GM18873 (cell line): ENCODE measurements around the gene DOP1A.

Experiments used
- ATAC-seq: cut with Tn5 transposase; IDR thresholded peaks from one replicate; pipeline ENCODE4 v1.9.1; 2021; ENCODE audit warnings: mild to moderate bottlenecking, moderate library complexity, moderate number of reproducible peaks; ENCODE audit not compliant: unreplicated experiment, low FRiP score

DOP1A gene

DNA sequence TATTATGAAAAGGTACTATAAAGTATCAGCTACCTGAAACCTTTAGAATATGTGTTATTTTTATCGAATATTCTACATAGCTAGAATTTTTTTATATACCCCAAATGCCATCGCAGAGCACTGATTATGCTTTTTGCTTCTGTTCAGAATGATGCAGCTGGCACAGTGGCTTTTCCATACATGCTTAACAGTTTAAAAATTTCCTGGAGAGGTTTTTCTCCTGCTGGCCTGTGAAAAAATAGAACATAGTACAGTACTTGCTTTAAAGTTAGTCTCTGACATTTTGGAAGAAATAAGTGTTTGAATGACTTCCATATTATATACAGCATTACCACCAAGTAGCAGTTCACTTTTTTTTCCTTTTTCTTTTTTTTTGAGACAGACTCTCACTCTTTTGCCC is 5.3 kb downstream of the DOP1A start:
- ATAC-seq, result no peak

DNA sequence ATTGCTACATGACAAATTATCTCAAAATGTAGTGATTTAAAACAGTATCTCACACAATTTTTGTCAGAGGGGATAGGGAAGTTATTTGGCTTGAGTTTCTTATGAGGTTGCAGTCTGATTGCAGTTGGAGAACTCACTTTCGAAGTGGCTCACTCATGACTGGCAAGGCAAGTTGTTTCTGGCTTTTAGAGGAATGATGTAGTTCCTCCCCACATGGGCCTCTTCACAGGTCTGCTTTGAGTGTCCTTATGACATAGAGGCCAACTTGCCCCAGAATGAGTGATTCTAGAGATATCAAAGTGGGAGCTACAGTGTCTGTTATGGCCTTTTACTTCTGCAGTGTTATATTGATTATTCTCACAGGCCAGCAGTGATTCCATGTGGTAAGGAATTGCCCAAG is 6.1 kb downstream of the DOP1A start:
- no peak for ATAC-seq

DNA sequence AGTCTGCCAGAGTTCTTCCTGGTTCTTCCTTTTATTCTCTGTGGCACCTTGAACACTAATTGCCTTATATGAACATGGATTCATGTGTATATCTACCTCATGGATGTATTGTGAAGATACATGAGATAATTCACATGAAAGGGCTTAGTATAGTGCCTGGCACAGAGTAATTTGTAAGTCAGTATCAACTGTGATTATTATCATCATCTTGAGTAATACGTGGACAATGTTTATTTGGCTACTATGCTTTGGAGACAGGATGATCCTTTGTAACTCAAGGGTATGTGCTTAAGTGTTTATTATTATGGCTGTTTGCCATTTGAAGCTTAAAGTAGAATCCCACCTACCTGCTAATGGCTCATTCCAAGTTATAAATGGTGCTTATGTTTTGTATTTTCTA is 16.0 kb downstream of the DOP1A start:
- ATAC-seq, result no peak

DNA sequence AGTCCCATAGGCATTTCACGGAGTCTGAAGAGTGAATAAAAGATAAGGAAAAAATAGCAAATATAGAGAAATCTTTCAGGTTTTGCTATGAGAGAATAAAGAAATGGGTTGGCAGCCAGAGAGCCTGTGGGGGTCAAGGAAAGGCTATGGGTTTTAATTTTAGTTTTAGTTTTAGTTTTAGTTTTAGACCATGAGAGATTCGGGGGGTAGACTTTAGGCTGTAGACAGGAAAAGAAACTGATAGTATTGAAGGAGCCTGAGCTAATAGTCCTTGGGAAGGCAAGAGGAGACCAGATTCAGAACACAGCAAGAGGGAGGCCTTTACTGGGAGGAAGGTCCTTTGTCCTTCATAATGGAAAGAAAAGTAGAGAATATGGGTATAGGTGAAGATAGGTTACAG is 19.3 kb downstream of the DOP1A start:
- peak; percentile 99 for ATAC-seq

DNA sequence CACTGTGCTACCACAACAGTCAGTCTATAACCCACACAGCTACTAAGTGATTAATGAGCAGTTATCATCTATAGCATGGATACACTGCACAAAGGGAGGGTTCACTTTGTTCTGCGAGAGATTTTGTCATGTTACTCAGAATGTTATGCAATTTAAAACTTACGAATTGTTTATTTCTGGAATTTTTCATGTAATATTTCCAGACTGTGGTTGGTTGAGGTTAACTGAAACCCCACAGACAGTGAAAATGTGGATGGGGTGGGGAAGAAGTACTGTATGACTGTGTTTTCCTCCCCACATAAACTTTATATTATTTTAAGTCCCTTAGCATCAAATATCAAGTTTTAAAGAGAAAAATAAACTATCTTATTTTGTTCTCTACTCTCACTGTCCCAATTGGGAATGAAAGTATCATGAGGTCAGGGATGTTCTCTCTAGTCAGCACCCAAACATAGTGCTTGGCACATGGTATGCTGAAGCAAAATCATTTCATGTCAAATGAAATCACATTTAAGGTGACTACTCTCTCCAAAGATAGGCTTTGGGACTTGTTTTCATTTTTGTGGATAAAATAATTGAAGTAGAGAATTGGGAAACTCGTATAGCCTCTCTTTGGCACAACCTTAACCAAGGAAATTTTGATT is 25.4 kb downstream of the DOP1A start:
- no peak for ATAC-seq

DNA sequence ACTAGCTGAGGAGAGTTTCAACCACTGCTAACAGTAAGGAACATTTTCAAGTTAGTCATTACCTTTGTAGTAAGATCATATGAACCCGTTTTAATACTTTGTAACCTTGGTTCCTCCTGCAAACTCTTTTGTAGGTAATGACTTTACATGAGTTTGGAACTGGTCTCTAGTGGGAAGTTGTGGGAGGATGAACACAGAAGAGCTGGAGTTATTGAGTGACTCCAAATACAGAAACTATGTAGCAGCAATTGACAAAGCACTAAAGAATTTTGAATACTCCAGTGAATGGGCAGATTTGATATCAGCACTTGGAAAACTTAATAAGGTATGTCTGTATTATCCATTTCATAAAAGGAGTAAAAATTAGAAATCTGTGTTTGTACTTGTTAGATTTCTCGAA is 29.3 kb downstream of the DOP1A start:
- ATAC-seq, result no peak

DNA sequence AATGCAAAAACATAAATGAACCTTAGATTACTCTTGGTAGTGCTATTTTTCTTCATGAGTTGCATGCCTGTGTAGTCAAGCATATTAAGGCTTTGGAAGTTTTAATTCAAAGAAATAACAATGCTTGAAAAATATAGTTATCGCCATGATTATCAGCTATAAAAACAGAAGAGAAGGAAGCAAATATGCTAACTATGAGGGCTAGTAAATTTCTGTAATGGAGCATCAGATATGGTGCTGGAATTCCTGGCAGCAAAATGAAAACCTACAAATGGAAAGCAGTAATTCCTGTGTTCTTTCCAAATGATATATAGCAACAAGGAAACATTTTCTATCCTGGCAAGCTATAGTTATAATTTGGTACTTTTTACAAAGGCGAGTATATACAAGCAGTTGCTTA is 29.7 kb downstream of the DOP1A start:
- ATAC-seq, result no peak

DNA sequence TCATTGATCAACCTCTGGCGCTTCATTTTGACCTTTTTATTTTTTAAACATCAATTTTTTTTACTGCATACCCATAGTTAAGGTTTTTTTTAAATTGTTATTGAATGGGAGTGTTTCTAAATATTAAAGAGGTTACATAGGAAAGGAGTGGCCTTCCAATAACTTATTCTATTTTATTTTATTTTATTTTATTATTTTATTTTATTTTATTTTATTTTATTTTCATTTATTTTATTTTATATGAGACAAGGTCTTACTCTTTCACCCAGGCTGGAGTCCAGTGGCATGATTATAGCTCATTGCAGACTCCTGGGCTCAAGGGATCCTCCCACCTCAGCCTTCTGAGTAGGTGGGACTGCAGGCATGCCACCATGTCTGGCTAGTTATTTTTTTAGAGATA is 30.2 kb downstream of the DOP1A start:
- no peak for ATAC-seq

DNA sequence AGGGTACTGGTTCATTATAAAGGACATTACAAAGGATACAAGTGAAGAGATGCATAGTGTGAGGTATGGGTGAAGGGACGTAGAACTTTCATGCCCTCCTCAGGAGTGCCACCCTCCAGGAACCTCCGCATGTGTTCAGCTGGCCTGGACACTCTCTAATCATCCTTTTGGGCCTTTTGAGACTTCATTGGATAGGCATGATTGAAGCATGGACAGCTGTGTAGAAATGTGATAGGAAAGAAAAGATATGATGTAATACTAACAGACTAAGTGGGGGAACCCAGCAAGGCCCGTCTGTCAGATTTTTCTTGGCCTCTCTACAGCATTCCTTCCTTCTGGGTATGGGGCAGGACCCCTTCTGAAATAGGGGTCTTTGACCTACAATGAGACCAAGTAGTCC is 31.1 kb downstream of the DOP1A start:
- ATAC-seq, result no peak

DNA sequence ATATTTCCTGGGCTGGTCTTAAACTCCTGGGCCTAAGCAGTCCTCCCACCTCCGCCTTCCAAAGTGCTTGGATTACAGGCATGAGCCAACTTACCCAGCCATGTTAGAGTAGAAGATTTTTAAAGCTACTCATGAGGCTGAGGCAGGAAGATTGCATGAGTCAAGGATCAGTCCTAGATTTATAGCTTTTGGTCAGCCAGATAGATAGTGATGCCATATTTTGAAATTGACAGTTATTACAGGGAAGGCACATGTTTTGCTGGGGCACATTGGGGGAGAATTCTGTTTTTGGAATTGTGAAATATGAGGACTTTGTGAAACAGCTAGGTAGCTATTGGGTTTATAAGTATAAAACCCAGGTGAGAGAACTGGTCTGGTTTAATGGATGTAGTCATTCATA is 40.9 kb downstream of the DOP1A start:
- no peak for ATAC-seq

DNA sequence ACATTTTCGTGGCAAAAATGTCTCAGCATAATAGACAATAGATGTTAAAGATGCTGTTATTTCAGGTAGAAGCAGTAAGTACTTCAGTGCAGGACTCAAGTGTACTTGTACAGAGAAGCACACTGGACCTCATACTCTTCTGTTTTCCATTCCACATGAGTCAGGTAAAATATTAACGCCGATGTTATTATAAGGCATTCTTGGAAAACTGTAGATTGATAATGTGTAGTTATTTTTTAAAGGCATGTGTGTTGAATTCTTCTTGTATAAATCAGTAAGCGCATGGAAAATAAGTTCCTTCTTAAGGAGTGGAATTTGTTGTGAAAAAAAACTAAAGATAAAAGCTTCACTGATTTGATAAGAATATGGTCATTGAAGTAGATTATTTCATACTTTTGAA is 45.8 kb downstream of the DOP1A start:
- no peak for ATAC-seq

DNA sequence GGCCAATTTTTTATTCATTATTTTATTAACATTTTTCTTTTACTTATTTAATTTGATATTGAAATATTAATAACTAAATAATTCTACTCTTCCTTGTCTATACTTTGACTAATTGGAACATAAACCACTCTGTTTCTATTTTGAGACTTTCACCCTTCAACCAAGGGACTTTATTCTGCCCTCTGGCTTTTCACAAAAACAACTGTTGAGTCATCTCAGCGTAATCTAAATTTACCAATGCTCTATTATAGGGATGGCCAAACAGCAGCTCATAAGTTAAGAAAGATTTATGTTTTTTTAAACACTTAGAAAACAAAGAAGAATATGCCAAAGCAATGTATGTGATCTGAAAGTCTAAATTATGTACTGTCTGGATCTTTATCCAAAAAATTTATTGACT is 46.7 kb downstream of the DOP1A start:
- no peak for ATAC-seq

DNA sequence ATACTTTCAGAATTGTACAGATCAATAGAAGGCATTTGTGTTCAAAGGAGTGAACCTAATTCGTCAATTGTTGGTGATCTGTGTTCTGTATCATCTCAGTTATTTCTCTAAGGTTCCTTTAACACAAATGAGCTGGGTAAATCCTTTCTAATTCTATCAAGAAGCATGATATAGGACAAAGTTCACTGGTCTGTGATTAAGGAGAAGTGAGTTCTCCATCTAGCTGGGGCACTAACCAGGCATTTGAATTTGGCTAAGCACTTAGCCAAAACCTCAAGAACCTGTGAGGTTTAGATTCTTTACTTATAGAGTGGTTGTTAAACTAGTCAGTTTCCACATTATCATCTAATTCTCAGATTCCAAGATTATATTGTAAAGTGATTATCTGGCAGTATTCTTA is 50.3 kb downstream of the DOP1A start:
- ATAC-seq, result no peak

DNA sequence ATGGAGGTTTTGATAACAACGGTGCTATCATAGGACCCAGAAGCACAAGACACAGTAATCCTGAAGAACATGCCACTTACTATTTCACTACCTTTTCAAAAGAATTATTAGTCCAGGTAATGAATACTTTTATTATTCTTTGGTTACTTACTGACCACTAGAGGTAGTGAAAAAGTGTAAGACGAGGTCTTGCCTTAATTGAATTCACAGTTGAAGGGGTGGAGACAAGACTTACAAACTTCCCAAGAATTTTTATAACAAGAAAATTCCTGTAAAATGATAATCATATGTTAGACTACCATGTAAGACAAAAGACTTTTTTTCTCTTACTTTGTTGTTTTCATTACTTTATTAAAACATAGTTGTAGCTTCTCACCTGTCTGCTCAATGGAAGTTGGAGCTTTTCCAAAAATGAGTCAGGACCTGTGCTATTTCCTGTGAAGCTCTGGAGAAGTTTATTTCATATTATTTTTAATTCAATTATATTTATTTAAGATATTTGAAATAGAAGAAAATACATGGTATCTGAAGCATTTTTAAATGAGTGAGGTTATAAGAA is 52.4 kb downstream of the DOP1A start:
- ATAC-seq, result no peak

DNA sequence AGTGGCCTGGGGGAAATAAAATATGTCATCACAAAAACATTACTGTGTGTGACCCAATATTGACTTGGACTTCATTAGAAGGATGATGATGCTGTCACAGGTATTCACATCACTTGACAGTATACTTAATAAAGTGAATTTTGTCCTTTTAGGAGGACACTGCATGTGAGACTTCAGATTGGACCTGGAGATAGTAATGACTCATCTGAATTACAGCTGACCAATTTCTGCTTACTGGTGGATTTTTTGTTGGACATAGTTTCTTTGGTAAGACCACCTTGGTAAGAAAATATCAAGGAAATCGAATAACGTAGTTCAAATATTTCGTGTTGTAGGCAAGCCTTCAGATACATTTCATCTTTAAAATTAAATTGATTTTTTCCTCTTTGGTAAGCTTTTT is 57.1 kb downstream of the DOP1A start:
- no peak for ATAC-seq

DNA sequence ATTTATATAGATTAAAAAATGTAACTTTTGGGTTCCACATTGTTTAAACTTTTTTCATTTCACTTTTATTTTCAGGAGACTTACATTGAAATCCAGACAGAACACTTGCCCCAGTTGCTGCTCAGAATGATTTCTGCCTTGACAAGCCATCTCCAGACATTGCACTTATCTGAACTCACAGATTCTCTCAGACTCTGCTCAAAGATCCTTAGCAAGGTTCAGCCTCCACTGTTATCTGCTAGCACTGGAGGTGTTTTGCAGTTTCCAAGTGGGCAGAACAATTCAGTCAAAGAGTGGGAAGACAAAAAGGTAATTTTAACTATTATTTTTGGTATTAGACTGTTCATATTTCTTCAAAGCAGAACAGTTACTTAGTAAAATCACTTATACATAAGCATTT is 58.0 kb downstream of the DOP1A start:
- no peak for ATAC-seq

DNA sequence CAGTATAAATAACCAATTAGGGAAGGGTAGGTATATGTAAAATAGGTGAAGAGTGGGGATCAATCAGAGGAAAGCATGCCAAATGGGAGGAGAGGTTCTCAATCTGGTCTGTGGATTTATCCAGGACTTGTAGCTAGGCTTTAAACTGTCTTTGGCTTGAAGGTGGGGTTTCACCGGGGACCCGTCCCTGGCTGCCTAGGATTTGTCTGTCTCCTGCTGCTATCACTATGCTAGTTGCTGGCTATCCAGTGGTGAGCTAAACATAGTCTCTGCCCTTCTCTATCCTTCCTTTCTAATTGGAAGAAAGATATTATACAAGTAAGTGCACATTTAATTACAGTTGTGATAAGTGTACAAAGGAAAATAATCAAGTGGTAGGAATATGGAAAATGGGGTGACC is 58.8 kb downstream of the DOP1A start:
- ATAC-seq, result no peak

DNA sequence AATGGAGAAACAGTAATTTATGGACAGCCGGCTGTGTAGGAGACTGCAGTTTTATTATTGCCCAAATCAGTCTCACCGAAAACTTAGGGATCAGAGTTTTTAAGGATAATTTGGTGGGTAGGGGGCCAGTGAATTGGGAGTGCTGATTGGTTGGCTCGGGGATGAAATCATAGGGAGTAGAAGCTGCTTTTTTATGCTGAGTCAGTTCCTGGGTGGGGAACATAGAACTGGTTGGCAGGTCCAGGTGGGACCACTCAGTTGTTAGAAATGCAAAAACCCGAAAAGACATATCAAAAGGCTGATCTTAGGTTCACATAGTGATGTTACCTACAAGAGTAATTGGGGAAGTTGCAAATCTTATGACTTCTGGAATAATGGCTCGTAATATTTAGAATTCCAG is 59.3 kb downstream of the DOP1A start:
- no peak for ATAC-seq

DNA sequence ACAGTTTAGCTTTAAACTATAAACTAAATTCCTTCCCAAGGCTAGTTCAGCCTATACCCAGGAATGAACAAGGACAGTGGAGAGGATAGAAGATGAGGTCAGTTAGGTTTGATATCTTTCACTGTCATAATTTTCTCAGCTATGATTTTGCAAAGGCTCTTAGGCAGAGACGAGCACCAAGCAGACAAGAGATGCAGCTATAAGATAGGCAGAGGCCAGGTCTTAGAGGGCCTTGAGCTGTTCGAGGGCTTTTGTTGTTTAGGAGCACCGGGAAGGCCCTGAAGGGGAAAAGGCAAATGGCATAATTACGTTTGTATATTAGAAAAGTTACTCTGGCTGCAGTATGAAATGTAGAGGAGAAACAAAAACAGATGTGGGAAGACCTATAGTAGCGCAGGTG is 59.8 kb downstream of the DOP1A start:
- no peak for ATAC-seq

DNA sequence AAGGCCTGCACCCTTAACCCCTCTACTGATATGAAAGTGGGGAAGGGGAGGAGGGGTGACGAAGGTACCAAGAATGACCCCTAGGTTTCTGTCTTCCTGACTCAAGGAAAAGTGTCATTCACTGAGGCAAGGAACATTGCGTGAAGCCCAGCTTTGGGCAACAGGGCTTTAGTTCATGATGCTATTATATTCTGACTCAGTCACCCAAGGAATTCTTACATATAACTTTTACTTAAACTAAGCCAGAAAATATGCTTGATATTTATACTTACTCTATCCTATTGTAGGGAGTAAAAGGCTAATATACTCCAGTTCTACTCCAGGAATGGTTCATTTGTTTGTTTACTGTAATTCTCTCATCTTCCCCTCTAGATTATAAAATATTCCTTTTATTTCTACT is 60.5 kb downstream of the DOP1A start:
- no peak for ATAC-seq

DNA sequence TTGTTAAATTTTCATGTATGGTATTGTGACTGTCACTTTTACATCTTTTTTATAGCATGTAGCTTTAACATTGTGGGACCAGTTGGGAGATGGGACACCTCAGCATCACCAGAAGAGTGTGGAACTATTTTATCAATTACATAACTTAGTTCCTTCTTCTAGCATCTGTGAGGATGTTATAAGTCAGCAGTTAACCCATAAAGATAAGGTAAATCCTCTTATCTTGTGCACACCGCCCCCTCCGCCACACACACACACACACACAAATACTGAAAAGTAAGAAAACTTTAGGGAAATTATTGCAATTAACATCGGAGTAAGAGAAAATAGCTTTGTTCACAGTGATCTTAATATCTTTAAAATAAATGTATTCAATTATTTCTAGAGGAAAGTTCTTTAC is 64.7 kb downstream of the DOP1A start:
- no peak for ATAC-seq

DNA sequence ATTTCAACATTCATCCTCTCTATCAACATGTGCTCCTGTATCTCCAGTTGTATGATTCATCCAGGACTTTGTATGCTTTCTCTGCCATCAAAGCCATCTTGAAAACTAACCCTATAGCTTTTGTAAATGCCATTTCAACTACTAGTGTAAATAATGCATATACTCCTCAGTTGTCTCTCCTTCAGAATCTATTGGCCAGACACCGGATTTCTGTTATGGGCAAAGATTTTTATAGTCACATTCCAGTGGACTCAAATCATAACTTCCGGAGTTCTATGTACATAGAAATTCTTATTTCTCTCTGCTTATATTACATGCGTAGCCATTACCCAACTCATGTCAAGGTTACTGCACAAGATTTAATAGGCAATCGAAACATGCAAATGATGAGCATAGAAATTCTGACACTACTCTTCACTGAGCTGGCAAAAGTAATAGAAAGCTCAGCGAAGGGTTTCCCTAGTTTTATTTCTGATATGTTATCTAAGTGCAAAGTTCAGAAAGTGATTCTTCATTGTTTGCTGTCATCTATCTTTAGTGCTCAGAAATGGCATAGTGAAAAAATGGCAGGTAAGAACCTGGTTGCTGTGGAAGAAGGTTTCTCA is 70.7 kb downstream of the DOP1A start:
- ATAC-seq, result no peak
